AG09319 (cell line): ENCODE data around the gene EMILIN3.
"Not testable (repeated sequence)": the region's sequence is repeated elsewhere in the genome, so short reads cannot be mapped to it uniquely, and the experiment has no call there.

Source experiments
- DNase-seq: peaks from one replicate; pipeline ENCODE4 v3.0.0-alpha.2; 2010; ENCODE audit warnings: low read depth; ENCODE audit errors: extremely low read depth
- TF ChIP-seq, protein P1 (sequence below): IDR thresholded peaks from 2 replicates; pipeline ENCODE4 v1.5.1; 2011; ENCODE audit warnings: low read depth, mild to moderate bottlenecking, inconsistent platforms, low read length, moderate library complexity

The EMILIN3 gene

DNA sequence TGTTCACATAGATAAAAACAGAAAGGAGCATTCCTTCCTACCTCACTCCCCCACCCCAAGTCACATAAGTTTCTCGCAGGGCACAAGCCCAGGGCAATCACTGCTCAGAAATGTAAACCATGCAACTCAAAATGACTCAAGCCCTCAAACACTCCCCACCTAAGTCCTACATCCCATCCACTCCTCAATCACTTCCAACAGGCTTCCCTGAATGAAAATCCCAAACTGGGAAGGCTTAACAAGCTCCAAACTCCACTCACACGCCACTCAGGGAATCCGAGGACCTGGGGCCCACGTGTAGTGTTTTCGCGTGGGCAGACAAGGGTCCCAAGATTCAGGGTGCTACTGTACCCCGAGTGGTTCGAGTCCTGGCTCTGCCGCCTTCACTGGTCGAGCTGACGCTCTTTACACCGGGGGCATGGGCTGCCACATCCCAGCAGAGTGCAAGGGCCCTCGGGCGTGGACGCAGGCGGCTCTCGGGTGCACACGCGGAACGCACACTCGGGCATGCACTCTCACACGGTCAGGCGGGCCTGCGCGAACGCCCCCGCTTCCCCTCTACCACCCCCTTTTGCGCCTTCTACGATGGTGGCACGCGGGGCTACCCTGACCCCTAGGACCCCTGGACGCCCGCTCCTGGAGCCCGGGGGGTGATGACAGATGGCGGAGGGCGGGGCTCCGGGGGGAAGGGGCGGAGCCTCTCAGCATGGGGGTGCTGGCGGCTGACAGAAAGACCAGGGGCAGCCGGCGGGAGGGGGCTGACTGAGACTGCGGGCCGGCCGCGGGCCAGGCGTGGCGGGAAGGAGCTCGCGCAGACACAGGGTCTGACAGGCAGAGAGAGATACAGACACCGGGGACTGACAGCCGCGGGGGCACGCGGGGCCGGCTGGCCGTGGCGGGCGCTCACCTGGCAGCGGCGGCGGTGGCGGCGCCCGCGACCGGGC lies 49.7 kb downstream of the EMILIN3 start:
- TF ChIP-seq, protein P1, sequence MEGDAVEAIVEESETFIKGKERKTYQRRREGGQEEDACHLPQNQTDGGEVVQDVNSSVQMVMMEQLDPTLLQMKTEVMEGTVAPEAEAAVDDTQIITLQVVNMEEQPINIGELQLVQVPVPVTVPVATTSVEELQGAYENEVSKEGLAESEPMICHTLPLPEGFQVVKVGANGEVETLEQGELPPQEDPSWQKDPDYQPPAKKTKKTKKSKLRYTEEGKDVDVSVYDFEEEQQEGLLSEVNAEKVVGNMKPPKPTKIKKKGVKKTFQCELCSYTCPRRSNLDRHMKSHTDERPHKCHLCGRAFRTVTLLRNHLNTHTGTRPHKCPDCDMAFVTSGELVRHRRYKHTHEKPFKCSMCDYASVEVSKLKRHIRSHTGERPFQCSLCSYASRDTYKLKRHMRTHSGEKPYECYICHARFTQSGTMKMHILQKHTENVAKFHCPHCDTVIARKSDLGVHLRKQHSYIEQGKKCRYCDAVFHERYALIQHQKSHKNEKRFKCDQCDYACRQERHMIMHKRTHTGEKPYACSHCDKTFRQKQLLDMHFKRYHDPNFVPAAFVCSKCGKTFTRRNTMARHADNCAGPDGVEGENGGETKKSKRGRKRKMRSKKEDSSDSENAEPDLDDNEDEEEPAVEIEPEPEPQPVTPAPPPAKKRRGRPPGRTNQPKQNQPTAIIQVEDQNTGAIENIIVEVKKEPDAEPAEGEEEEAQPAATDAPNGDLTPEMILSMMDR, result no peak
- DNase-seq, result no peak

DNA sequence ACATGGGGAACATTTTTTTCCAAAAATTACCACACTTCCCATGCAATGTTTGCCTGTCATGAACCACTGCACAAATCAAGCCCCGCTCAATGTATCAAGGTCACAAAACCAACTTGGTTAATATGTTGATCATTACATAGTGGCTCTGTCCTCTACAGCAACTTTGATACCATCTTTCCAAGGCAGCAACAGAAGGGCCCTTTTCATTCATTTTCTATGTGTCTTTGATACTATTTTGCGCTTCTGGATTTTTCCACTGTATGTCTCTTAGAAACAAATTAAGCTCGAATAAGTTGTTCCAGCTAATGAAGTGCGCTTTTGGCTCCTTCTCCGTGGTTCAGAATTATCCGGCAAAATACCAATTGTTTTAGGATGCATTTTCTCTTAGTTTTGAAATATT lies 50.6 kb downstream of the EMILIN3 start:
- TF ChIP-seq, protein P1, result no peak
- DNase-seq, result no peak

GRCh38 chr20:41314386-41314785 lies 52.2 kb downstream of the EMILIN3 start:
- no peak for DNase-seq
- TF ChIP-seq, protein P1, result no peak

- DNase-seq, result not testable (repeated sequence)
These were observed 54.6 kb downstream of the EMILIN3 start for GRCh38 chr20:41312009-41312408.
